Measurements from ENCODE around the gene DDX49.
A peak's percentile ranks its signal among the peaks of the same experiment; 100 is the strongest.
"Not testable (repeated sequence)": the region's sequence is repeated elsewhere in the genome, so short reads cannot be mapped to it uniquely, and the experiment has no call there.

Gene DDX49

GRCh38 chr19:18945297-18945696 is 25.8 kb downstream of the DDX49 start:
- no peak for DNase-seq

DNA sequence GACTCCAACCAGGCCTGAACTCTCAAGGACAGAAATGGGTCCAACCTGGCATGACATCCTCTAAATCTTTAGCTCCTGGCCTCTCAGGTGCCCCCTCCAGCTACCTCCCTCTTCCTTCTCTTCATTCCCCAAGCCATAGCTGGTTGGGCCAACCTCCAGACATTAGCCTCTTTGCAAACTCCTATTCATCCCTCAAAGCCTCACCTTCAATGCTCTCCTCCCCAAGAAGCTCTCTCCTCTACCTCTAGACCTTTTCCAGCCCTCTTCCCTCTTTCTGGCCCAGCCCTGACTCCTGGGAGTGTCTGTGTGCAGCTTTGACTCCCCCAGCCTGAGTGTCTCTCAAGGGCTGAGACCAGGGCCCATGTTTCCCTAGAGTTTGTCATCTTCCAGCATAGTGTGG is 26.8 kb downstream of the DDX49 start:
- DNase-seq, result no peak

GRCh38 chr19:18946918-18947317 is 27.4 kb downstream of the DDX49 start:
- DNase-seq, result no peak

DNA sequence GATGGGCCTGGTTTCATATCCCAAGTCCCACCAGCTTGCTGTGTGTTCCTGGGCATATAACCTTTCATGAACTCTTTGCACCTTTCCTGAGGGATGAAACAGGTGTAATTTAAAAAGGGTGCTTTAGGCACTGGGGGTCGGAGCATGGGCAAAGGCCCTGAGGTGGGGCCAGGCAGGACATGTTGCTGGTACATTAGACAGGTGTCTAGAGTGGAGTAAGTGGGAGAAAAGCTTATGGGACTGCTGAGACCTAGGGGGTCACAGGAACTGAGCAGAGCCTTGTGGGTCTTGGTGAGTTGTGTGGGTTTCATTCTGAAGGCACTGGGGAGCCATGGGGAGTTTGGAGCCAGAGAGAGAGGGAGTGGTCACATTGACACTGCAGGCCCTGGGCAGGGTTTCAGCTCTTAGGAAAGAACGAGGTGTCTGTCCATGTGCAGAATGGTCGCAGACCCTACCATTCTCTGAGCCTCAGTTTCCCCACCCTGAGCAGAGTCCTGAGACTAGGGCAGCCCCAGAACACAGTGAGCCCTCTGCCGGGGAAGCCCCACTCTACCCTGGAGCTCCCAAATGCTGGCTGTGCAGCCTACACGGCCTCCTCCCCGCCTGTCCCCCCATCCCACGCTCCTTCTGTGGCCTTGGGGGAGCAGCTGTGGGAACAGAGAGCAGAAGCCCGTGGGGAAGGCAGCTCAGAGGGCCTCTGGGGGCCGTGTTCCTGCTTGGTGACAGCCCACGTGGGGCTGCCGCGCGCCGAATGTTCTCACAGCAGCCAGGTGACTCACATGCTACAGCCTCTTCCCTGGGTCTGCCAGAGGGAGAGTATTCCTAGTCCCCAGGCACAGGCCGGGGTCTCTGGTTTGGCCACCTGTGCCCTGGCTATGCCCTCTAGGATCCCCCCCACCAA is 28.8 kb downstream of the DDX49 start:
- DNase-seq, result no peak

DNA sequence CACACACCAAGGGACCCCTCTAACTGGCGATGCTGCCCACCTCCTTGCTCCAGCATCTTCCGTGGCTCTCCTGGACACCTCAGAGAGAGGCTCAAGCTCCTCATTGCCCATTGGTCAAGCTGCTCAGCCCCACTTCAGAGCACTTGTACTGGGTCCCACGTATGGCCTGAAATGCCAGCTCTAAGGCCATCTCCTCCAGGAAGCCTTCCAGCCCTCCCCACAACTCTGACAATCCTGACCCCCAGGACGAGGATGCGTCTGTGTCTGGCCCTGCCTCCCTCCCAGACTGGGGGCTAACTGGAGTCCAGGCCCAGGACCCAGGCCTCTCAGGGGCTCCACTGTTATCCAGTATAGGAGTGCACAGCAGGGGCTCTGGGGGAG is 29.5 kb downstream of the DDX49 start:
- DNase-seq, result no peak

GRCh38 chr19:18949858-18950257 is 30.3 kb downstream of the DDX49 start:
- no peak for DNase-seq

DNA sequence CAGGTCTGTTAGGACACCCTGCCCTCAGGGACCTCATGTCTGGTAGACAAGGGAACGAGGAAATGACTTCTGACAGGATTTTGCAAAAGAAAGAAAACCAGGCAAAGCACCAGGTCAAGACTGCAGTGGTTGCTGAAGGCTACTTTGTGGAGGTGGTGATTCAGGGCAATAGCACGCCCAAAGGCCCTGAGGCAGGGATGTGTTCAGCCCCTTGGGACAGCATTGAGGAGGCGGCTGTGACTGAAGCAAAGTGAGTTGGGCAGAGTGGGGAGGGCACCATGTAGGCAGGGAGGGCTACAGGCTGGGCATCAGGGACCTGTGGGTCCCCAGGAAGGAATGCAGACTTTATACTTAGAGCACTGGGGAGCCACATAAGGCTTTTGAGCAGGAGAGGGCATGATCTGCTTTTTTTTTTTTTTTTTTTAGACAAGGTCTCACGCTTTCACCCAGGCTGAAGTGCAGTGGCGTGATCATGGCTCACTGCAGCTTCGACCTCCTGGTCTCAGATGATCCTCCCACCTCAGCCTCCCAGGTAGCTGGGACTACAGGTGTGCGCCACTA is 32.3 kb downstream of the DDX49 start:
- no peak for DNase-seq

- DNase-seq, result not testable (repeated sequence)
Measured at GRCh38 chr19:18952364-18953003, 33.0 kb downstream of the DDX49 start.

GRCh38 chr19:18954094-18954493 is 34.6 kb downstream of the DDX49 start:
- no peak for DNase-seq

GRCh38 chr19:18955042-18955441 is 35.5 kb downstream of the DDX49 start:
- DNase-seq, result no peak

DNA sequence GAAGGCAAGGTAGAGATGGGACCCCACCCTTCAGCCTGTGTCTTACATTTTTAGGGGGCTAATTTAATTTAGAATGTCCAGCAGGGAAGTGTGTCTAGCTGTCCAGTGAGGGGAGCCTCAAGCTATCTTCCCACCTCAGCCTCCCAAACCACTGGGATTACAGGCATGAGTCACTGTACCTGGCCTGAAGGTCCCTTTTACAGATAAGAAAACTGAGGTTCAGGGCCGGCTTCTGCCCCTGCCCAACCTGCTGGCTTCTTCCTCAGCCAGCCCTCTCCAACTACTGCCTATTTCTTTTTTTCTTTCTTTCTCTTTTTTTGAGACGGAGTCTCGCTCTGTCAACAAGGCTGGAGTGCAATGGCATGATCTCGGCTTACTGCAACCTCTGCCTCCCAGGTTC is 40.9 kb downstream of the DDX49 start:
- DNase-seq, result no peak

- DNase-seq, result no peak
Measured at GRCh38 chr19:18961767-18962620, 42.5 kb downstream of the DDX49 start.

DNA sequence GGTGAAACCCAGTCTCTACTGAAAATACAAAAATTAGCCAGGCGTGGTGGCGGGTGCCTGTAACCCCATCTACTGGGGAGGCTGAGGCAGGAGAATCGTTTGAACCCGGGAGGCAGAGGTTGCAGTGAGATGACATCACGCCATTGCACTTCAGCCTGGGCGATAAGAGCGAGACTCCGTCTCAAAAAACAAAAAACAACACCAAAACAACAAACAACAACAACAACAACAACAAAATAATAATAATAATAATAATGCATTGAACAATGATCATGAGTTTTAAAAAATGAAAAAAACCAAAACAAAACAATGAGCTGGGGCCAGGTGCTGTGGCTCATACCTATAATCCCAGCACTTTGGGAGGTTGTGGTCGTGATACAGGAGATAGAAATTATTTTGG is 44.6 kb downstream of the DDX49 start:
- no peak for DNase-seq

- DNase-seq, result no peak
Measured at GRCh38 chr19:18966307-18966706, 46.8 kb downstream of the DDX49 start.

DNA sequence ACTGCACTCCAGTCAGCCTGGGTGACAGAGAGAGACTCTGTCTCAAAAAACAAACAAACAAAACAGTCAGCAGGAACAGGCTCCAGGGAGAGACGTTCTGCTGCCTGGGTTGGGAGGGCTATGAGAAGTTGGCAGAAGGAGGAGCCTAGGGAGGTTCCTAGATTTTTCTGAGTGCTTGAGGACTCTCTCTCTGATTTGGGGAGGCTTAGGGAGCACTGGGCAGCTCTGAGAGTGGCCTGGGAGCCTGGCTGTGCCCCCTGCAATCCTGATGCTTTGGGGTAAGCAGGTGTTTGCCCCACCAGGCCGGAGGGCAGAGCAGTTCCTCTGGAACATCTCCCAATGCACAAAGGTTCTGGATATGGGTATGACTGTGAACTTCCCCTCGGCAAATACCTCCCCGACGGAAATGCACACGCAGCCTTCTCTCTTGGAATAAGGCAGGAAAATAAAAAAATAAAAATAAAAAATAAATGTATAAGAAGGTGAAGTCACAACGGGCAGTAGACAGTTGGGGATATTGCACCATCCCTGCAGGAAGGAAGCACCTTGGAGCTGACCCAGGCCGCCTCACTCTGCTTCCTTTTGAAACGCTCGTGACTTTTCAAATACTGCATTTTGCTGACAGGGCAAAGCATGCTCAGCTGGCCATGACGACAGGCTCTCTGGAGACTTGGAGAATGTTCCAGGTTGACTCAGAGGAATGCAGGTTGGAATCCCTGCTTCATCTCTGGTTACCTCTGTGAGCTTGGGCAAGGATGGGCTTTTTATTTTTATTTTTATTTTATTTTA is 48.0 kb downstream of the DDX49 start:
- peak; percentile 58 for DNase-seq

DNA sequence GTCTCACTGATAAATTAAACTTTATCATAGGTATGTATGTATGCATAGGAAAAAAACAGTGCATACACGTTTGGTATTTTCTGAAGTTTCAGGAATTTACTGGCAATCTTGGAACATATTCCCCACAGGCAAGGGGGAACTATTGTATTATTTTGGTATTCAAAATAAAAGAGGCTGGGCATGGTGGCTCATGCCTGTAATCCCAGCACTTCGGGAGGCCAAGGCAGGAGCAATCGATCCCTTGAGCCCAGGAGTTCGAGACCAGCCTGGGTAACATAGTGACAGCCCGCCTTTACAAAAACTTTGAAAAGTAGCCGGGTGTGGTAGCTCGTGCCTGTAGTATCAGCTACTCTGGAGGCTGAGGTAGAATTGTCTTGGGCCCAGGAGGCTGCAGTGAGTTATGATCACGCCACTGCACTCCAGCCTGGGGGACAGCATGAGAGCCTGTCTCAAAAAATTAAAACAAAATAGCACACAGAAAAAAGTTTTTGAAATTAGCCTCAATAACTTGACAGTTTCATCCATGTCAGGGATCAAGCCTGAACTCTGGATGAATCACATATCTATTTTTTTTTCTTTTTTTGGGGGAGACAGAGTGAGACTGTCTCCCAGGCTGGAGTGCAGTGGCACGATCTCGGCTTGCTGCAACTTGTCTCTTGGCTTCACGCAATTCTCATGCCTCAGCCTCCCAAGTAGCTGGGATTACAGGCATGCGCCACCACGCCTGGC is 50.6 kb downstream of the DDX49 start:
- peak; percentile 28 for DNase-seq

DNA sequence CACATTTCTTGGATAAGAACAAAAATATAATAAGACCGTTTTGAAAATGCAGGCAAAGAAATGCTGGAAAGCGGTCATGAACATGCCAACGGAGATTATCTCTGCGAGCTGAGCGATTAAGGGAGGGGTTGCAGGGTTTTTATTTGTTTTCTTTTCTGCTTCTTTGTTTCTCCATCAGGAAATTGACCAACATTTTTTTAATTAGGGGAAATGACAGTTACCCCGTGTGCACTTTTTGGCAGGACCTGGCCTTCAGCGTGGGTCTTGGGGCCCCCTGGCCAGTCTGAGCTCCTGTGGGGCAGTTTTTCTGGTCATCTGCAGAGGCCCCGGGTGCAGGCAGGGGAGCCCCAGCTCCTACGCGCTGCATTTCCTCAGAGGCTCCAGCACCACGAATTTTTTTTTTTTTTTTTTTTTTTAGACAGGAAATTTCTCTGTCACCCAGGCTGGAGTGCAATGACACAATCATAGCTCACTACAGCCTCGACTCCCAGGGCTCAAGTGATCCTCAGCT is 52.8 kb downstream of the DDX49 start:
- DNase-seq, result peak; percentile 55

DNA sequence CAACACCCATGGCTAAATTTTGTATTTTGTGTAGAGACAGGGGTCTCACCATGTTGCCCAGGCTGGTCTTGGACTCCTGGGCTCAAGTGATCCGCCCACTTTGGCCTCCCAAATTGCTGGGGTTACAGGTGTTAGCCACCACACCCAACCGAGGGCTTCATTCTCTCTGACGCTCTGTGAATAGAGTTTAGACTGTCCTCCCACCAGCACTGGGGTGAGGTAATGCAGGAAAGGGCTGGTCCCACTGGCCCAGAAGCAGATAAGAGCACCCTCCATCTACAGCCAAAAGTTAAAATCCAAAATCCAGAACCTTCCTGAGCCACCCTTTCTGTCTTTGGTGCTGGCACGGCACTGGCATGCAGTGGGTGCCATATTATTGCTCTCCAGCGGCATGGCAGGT is 53.3 kb downstream of the DDX49 start:
- DNase-seq, result peak; percentile 24

- no peak for DNase-seq
Measured at GRCh38 chr19:18975011-18975410, 55.5 kb downstream of the DDX49 start.

GRCh38 chr19:18975869-18976268 is 56.4 kb downstream of the DDX49 start:
- no peak for DNase-seq
